K562 (cell line): Measurements from ENCODE around the gene CFAP141. TPM values are rescaled to one million over a fixed set of nuclear protein-coding genes. Genes with fewer than 3 reads are reported as not detected.

Source experiments
- ARHGAP35 ChIP-seq: fragments of 450-650 bp; IDR thresholded peaks from 2 replicates; pipeline ENCODE4 v1.6.1; 2018; ENCODE audit not compliant: partially characterized antibody
- CHD2 ChIP-seq: IDR thresholded peaks from 2 replicates; pipeline ENCODE4 v1.6.1; 2011; ENCODE audit warnings: low read depth, low read length
- DPF2 ChIP-seq: fragments of 450-650 bp; IDR thresholded peaks from 2 replicates; pipeline ENCODE4 v1.6.1; 2016
- KAT7 ChIP-seq: sonication (generic); formaldehyde crosslinking; IDR thresholded peaks from 2 replicates; pipeline ENCODE4 v1.8.0; 2022; ENCODE audit warnings: missing genetic modification reagents, mild to moderate bottlenecking, borderline replicate concordance
- RAD21 ChIP-seq, 2 experiments: fragments of 250-450 bp in 1 of 2; fragments of 450-650 bp in 1 of 2; sonication (Bioruptor Pico) in 1 of 2; formaldehyde crosslinking in 1 of 2; IDR thresholded peaks in 1 of 2; conservative IDR thresholded peaks in 1 of 2; 2 replicates each; pipeline versions ENCODE4 v1.4.0 to v1.8.0; 2020 to 2022; ENCODE audit warnings: mild to moderate bottlenecking in 2 of 2, moderate library complexity in 1 of 2
- SMAD2 ChIP-seq: fragments of 150-350 bp; IDR thresholded peaks from 2 replicates; pipeline ENCODE4 v1.6.1; 2014; ENCODE audit warnings: low read depth, mild to moderate bottlenecking, low read length
- TAF1 ChIP-seq: IDR thresholded peaks from 2 replicates; pipeline ENCODE4 v1.6.1; 2011; ENCODE audit warnings: mild to moderate bottlenecking, low read length, moderate library complexity; ENCODE audit not compliant: insufficient read depth, control insufficient read depth, severe bottlenecking; ENCODE audit errors: extremely low read depth
- polyA plus RNA-seq, 8 experiments: library from polyadenylated mRNA; depleted of rRNA in 4 of 8; stranded (reverse) in 5 of 8; unstranded in 3 of 8; fragments of >200 nt; fragmentation: Nextera tagmentation in 2 of 8; fragmentation: Illumina TruSeq in 1 of 8; extraction: Ambion mirVana in 2 of 8; extraction: Trizol in 1 of 8; gene quantifications; 2 replicates each; pipeline versions ENCODE4 v1.2.1 to v1.2.3, GENCODE V29; 2011 to 2014; ENCODE audit warnings: inconsistent platforms in 1 of 8, missing spikeins in 1 of 8
- total RNA-seq, 7 experiments: library from RNA; depleted of rRNA in 6 of 7; stranded (reverse); fragments of >200 nt in 6 of 7; fragmentation: Illumina TruSeq in 2 of 7; extraction: Trizol in 2 of 7; gene quantifications; 2 replicates each; pipeline versions ENCODE4 v1.2.1 to v1.2.3, GENCODE V29; 2011 to 2021; ENCODE audit warnings: low replicate concordance in 1 of 7
- TF ChIP-seq, protein P1 (sequence below): fragments of 250-450 bp; sonication (Bioruptor Pico); IDR thresholded peaks from 2 replicates; pipeline ENCODE4 v1.8.0; 2021; ENCODE audit warnings: borderline replicate concordance, mild to moderate bottlenecking, moderate library complexity; ENCODE audit not compliant: poor library complexity, severe bottlenecking
- TF ChIP-seq, protein P2 (sequence below): sonication (generic); formaldehyde crosslinking; IDR thresholded peaks from 2 replicates; pipeline ENCODE4 v1.8.0; 2023; ENCODE audit warnings: missing genetic modification reagents, mild to moderate bottlenecking, borderline replicate concordance
- TF ChIP-seq, protein P3 (sequence below), 2 experiments: fragments of 450-650 bp in 1 of 2; sonication (generic) in 1 of 2; formaldehyde crosslinking in 1 of 2; IDR thresholded peaks; 2 replicates each; pipeline versions ENCODE4 v1.7.1 to v1.9.0; 2016 to 2022; ENCODE audit warnings: inconsistent platforms in 1 of 2, mild to moderate bottlenecking in 1 of 2, missing genetic modification reagents in 1 of 2

CFAP141 gene
- total and polyA plus RNA-seq, 9 of the 15 experiments (the other 6 are each of a cell fraction or from before 2014, with no cell fraction given): not detected

DNA sequence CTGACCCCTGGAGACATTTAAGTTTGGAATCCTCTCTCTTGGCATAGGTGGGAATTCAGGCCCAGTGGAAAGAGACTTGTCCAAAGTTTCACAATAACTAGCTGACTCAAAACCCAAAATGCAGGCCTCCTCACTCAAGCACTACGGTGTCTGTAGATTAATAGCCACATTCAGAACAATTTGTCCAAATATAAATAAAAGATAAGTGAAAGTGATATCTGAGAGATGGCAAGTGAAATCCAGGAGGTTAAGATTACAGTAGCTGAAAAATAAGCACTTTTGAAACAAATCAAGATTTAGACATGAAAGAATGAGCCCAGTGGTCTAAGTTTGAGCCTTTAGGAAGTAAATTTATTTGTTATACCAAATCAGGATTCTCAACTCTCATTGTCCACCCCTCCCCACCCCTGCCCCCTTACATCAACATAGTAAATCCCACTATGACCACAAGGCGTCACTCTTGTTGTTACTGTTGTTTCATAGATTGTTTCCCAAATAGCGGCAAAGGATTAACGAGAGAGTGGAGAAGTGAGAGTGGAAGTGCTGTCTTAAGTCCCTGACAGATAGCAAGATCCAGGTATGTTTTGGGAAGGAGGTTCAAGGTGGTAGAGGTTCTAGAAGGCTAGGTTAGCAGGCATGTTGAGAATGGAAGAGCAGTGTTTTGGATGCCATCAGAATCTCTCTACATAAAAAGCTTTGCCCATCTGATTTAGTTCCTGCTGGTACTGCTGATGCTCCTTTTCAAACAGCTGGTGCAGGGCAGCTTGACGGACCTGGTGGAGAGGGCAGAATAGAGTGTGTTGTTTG lies 7.2 kb downstream of the CFAP141 start (continued):
- TF ChIP-seq, protein P1, sequence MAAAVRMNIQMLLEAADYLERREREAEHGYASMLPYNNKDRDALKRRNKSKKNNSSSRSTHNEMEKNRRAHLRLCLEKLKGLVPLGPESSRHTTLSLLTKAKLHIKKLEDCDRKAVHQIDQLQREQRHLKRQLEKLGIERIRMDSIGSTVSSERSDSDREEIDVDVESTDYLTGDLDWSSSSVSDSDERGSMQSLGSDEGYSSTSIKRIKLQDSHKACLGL (CRISPR knock-in tag): no peak
- TF ChIP-seq SMAD2 (no peak), KAT7 (CRISPR knock-in tag) (no peak), DPF2 (0 out of 2 replicates have a peak, but pooled peaks have one; percentile 21), CHD2 (no peak), ARHGAP35 (no peak), RAD21 (CRISPR knock-in tag; conservative IDR thresholded peaks at IDR 0.05 in 1 of 2, IDR thresholded peaks at IDR 0.05 in 1 of 2) (peak; percentile 64 to 66), TAF1 (no peak)
- TF ChIP-seq, protein P2, sequence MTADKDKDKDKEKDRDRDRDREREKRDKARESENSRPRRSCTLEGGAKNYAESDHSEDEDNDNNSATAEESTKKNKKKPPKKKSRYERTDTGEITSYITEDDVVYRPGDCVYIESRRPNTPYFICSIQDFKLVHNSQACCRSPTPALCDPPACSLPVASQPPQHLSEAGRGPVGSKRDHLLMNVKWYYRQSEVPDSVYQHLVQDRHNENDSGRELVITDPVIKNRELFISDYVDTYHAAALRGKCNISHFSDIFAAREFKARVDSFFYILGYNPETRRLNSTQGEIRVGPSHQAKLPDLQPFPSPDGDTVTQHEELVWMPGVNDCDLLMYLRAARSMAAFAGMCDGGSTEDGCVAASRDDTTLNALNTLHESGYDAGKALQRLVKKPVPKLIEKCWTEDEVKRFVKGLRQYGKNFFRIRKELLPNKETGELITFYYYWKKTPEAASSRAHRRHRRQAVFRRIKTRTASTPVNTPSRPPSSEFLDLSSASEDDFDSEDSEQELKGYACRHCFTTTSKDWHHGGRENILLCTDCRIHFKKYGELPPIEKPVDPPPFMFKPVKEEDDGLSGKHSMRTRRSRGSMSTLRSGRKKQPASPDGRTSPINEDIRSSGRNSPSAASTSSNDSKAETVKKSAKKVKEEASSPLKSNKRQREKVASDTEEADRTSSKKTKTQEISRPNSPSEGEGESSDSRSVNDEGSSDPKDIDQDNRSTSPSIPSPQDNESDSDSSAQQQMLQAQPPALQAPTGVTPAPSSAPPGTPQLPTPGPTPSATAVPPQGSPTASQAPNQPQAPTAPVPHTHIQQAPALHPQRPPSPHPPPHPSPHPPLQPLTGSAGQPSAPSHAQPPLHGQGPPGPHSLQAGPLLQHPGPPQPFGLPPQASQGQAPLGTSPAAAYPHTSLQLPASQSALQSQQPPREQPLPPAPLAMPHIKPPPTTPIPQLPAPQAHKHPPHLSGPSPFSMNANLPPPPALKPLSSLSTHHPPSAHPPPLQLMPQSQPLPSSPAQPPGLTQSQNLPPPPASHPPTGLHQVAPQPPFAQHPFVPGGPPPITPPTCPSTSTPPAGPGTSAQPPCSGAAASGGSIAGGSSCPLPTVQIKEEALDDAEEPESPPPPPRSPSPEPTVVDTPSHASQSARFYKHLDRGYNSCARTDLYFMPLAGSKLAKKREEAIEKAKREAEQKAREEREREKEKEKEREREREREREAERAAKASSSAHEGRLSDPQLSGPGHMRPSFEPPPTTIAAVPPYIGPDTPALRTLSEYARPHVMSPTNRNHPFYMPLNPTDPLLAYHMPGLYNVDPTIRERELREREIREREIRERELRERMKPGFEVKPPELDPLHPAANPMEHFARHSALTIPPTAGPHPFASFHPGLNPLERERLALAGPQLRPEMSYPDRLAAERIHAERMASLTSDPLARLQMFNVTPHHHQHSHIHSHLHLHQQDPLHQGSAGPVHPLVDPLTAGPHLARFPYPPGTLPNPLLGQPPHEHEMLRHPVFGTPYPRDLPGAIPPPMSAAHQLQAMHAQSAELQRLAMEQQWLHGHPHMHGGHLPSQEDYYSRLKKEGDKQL (CRISPR knock-in tag): no peak
- TF ChIP-seq, protein P3, sequence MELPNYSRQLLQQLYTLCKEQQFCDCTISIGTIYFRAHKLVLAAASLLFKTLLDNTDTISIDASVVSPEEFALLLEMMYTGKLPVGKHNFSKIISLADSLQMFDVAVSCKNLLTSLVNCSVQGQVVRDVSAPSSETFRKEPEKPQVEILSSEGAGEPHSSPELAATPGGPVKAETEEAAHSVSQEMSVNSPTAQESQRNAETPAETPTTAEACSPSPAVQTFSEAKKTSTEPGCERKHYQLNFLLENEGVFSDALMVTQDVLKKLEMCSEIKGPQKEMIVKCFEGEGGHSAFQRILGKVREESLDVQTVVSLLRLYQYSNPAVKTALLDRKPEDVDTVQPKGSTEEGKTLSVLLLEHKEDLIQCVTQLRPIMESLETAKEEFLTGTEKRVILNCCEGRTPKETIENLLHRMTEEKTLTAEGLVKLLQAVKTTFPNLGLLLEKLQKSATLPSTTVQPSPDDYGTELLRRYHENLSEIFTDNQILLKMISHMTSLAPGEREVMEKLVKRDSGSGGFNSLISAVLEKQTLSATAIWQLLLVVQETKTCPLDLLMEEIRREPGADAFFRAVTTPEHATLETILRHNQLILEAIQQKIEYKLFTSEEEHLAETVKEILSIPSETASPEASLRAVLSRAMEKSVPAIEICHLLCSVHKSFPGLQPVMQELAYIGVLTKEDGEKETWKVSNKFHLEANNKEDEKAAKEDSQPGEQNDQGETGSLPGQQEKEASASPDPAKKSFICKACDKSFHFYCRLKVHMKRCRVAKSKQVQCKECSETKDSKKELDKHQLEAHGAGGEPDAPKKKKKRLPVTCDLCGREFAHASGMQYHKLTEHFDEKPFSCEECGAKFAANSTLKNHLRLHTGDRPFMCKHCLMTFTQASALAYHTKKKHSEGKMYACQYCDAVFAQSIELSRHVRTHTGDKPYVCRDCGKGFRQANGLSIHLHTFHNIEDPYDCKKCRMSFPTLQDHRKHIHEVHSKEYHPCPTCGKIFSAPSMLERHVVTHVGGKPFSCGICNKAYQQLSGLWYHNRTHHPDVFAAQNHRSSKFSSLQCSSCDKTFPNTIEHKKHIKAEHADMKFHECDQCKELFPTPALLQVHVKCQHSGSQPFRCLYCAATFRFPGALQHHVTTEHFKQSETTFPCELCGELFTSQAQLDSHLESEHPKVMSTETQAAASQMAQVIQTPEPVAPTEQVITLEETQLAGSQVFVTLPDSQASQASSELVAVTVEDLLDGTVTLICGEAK (IDR thresholded peaks at IDR 0.05): 0 out of 2 replicates have a peak, but pooled peaks have one; percentile 24
- TF ChIP-seq, protein P3 (CRISPR knock-in tag; IDR thresholded peaks at IDR 0.05): no peak
